ENCODE measurements around the gene C11orf54. TPM values are rescaled to one million over a fixed set of nuclear protein-coding genes. Genes with fewer than 3 reads are reported as not detected.

The C11orf54 gene
- total and polyA plus RNA-seq, 10 of the 15 experiments (the other 5 are each of a cell fraction or from before 2014, with no cell fraction given), result 15.1 to 32.3 (median 26.8) TPM

DNA sequence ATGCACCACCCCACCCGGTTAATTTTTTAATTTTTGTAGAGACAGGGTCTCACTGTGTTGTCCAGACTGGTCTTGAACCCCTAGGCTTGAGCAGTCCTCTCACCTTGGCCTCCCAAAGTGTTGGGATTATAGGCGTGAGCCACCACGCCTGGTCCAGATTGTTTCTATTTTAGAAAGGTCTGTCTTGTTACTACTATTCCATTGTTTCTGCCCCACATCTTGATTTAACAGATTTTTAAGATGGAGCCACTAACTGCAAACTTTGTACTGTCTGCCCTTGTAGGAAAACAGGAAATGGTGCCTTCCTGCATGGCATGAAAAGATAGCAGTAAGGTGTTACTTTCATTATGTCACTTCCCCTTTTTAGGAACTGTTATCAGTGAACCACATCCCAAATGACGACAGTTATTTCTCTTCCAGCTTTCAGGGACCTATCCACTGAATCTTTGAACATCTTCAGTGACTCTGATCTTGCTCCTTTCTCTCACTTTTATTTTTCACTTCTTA lies 23.4 kb upstream of the C11orf54 start (continued):
- TF ChIP-seq, protein P1, sequence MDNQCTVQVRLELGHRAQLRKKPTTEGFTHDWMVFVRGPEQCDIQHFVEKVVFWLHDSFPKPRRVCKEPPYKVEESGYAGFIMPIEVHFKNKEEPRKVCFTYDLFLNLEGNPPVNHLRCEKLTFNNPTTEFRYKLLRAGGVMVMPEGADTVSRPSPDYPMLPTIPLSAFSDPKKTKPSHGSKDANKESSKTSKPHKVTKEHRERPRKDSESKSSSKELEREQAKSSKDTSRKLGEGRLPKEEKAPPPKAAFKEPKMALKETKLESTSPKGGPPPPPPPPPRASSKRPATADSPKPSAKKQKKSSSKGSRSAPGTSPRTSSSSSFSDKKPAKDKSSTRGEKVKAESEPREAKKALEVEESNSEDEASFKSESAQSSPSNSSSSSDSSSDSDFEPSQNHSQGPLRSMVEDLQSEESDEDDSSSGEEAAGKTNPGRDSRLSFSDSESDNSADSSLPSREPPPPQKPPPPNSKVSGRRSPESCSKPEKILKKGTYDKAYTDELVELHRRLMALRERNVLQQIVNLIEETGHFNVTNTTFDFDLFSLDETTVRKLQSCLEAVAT (IDR thresholded peaks at IDR 0.05), result no peak
- TF ChIP-seq NR2F1 (conservative IDR thresholded peaks at IDR 0.05) (peak; percentile 41; the same call in 1 of the 2 replicates), PML (IDR thresholded peaks at IDR 0.05; ENCODE audit: low read length) (no peak), TAF1 (IDR thresholded peaks at IDR 0.05; ENCODE audit: borderline replicate concordance, low read depth, low read length) (no peak), MXI1 (IDR thresholded peaks at IDR 0.05; ENCODE audit: low read depth, low read length) (no peak), SMAD5 (IDR thresholded peaks at IDR 0.05; ENCODE audit: low read depth) (no peak), HCFC1 (IDR thresholded peaks at IDR 0.05; ENCODE audit: low read length) (no peak), JUND (IDR thresholded peaks at IDR 0.05; ENCODE audit: low read depth, low read length) (no peak), STAT1 (conservative IDR thresholded peaks at IDR 0.05) (no peak)
- TF ChIP-seq, protein P2, sequence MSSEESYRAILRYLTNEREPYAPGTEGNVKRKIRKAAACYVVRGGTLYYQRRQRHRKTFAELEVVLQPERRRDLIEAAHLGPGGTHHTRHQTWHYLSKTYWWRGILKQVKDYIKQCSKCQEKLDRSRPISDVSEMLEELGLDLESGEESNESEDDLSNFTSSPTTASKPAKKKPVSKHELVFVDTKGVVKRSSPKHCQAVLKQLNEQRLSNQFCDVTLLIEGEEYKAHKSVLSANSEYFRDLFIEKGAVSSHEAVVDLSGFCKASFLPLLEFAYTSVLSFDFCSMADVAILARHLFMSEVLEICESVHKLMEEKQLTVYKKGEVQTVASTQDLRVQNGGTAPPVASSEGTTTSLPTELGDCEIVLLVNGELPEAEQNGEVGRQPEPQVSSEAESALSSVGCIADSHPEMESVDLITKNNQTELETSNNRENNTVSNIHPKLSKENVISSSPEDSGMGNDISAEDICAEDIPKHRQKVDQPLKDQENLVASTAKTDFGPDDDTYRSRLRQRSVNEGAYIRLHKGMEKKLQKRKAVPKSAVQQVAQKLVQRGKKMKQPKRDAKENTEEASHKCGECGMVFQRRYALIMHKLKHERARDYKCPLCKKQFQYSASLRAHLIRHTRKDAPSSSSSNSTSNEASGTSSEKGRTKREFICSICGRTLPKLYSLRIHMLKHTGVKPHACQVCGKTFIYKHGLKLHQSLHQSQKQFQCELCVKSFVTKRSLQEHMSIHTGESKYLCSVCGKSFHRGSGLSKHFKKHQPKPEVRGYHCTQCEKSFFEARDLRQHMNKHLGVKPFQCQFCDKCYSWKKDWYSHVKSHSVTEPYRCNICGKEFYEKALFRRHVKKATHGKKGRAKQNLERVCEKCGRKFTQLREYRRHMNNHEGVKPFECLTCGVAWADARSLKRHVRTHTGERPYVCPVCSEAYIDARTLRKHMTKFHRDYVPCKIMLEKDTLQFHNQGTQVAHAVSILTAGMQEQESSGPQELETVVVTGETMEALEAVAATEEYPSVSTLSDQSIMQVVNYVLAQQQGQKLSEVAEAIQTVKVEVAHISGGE (CRISPR knock-in tag; IDR thresholded peaks at IDR 0.05), result no peak
- TF ChIP-seq, protein P3, sequence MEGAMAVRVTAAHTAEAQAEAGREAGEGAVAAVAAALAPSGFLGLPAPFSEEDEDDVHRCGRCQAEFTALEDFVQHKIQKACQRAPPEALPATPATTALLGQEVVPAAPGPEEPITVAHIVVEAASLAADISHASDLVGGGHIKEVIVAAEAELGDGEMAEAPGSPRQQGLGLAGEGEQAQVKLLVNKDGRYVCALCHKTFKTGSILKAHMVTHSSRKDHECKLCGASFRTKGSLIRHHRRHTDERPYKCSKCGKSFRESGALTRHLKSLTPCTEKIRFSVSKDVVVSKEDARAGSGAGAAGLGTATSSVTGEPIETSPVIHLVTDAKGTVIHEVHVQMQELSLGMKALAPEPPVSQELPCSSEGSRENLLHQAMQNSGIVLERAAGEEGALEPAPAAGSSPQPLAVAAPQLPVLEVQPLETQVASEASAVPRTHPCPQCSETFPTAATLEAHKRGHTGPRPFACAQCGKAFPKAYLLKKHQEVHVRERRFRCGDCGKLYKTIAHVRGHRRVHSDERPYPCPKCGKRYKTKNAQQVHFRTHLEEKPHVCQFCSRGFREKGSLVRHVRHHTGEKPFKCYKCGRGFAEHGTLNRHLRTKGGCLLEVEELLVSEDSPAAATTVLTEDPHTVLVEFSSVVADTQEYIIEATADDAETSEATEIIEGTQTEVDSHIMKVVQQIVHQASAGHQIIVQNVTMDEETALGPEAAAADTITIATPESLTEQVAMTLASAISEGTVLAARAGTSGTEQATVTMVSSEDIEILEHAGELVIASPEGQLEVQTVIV (IDR thresholded peaks at IDR 0.05; ENCODE audit: borderline replicate concordance, partially characterized antibody), result no peak
- TF ChIP-seq, protein P4, sequence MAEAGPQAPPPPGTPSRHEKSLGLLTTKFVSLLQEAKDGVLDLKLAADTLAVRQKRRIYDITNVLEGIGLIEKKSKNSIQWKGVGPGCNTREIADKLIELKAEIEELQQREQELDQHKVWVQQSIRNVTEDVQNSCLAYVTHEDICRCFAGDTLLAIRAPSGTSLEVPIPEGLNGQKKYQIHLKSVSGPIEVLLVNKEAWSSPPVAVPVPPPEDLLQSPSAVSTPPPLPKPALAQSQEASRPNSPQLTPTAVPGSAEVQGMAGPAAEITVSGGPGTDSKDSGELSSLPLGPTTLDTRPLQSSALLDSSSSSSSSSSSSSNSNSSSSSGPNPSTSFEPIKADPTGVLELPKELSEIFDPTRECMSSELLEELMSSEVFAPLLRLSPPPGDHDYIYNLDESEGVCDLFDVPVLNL (IDR thresholded peaks at IDR 0.05; ENCODE audit: low read depth, low read length), result no peak
- TF ChIP-seq, protein P5, sequence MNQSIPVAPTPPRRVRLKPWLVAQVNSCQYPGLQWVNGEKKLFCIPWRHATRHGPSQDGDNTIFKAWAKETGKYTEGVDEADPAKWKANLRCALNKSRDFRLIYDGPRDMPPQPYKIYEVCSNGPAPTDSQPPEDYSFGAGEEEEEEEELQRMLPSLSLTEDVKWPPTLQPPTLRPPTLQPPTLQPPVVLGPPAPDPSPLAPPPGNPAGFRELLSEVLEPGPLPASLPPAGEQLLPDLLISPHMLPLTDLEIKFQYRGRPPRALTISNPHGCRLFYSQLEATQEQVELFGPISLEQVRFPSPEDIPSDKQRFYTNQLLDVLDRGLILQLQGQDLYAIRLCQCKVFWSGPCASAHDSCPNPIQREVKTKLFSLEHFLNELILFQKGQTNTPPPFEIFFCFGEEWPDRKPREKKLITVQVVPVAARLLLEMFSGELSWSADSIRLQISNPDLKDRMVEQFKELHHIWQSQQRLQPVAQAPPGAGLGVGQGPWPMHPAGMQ (IDR thresholded peaks at IDR 0.05; ENCODE audit: borderline replicate concordance), result no peak
- TF ChIP-seq, protein P6, sequence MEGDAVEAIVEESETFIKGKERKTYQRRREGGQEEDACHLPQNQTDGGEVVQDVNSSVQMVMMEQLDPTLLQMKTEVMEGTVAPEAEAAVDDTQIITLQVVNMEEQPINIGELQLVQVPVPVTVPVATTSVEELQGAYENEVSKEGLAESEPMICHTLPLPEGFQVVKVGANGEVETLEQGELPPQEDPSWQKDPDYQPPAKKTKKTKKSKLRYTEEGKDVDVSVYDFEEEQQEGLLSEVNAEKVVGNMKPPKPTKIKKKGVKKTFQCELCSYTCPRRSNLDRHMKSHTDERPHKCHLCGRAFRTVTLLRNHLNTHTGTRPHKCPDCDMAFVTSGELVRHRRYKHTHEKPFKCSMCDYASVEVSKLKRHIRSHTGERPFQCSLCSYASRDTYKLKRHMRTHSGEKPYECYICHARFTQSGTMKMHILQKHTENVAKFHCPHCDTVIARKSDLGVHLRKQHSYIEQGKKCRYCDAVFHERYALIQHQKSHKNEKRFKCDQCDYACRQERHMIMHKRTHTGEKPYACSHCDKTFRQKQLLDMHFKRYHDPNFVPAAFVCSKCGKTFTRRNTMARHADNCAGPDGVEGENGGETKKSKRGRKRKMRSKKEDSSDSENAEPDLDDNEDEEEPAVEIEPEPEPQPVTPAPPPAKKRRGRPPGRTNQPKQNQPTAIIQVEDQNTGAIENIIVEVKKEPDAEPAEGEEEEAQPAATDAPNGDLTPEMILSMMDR (IDR thresholded peaks at IDR 0.05 in 2 of 3, conservative IDR thresholded peaks at IDR 0.05 in 1 of 3; ENCODE audit: control insufficient read depth in 2 of 3, extremely low read depth in 1 of 3, insufficient read depth in 1 of 3, low read depth in 3 of 3, low read length in 3 of 3), result no peak
